Lung (tissue), 12 donors: ENCODE measurements around the gene PDGFRA. TPM values are rescaled to one million over a fixed set of nuclear protein-coding genes. Genes with fewer than 3 reads are reported as not detected.
A peak's percentile ranks its signal among the peaks of the same experiment; 100 is the strongest.

ENCODE experiments used
- ATAC-seq: fragments of 200-7000 bp; cut with Tn5 transposase; one replicate; pipeline ENCODE4 v1.9.1; 2020; ENCODE audit warnings: moderate number of reproducible peaks; ENCODE audit not compliant: insufficient read depth, low FRiP score
- DNase-seq, 3 donors: peaks; one replicate each; pipeline ENCODE4 v3.0.0-alpha.2; 2013 to 2017
- H3K27ac ChIP-seq, 2 donors: one replicate each; pipeline ENCODE4 v1.5.1; 2013; ENCODE audit warnings: mild to moderate bottlenecking in 2 of 2, moderate library complexity in 2 of 2, control low read depth in 1 of 2, inconsistent platforms in 1 of 2, low read depth in 1 of 2, low read length in 1 of 2
- H3K27me3 ChIP-seq, 3 donors: one replicate each; pipeline ENCODE4 v1.5.1; 2013; ENCODE audit warnings: low read length in 2 of 3; ENCODE audit not compliant: control insufficient read depth in 3 of 3, insufficient read depth in 3 of 3
- H3K36me3 ChIP-seq, 4 donors: one replicate each; pipeline ENCODE4 v1.5.1; 2013; ENCODE audit warnings: low read length in 4 of 4, mild to moderate bottlenecking in 1 of 4, moderate library complexity in 1 of 4; ENCODE audit not compliant: control insufficient read depth in 4 of 4, insufficient read depth in 4 of 4
- H3K4me1 ChIP-seq, 5 donors: one replicate each; pipeline ENCODE4 v1.5.1; 2013; ENCODE audit warnings: low read length in 5 of 5, mild to moderate bottlenecking in 2 of 5, moderate library complexity in 1 of 5; ENCODE audit not compliant: control insufficient read depth in 5 of 5, insufficient read depth in 5 of 5
- H3K4me3 ChIP-seq: one replicate; pipeline ENCODE4 v1.5.1; 2013; ENCODE audit warnings: mild to moderate bottlenecking, control low read depth, moderate library complexity
- H3K9ac ChIP-seq, 2 donors: one replicate each; pipeline ENCODE4 v1.5.1; 2013; ENCODE audit warnings: low read length in 2 of 2, control low read depth in 1 of 2; ENCODE audit not compliant: insufficient read depth in 1 of 2
- H3K9me3 ChIP-seq, 4 donors: one replicate each; pipeline ENCODE4 v1.5.1; 2013; ENCODE audit warnings: low read length in 3 of 4, mild to moderate bottlenecking in 1 of 4, moderate library complexity in 1 of 4; ENCODE audit not compliant: control insufficient read depth in 4 of 4, insufficient read depth in 3 of 4
- WGBS, 2 donors: extraction: QIAGEN DNeasy Blood & Tissue Kit; methylation state at CpG; one replicate each; pipeline ENCODE4 v1.1.7; 2013; 5-methylcytosine and 5-hydroxymethylcytosine counted together
- polyA plus RNA-seq, 2 donors: library from polyadenylated mRNA; stranded (reverse); fragments of 200-250 nt; gene quantifications; one replicate each; pipeline ENCODE4 v1.2.1, GENCODE V29; 2013
- total RNA-seq, 2 donors: library from RNA; depleted of rRNA in 1 of 2; stranded (reverse); fragments of >200 nt in 1 of 2; gene quantifications; one replicate each; pipeline ENCODE4 v1.2.1, GENCODE V29; 2014 to 2021
- TF ChIP-seq, protein P1 (sequence below): IDR thresholded peaks from 2 replicates; pipeline ENCODE4 v1.5.1; 2012; ENCODE audit warnings: mild to moderate bottlenecking; ENCODE audit errors: control extremely low read depth, extremely low read depth
- donor health status: control.
- donor health status: control.
- donor health status: Bipolar disorder and iron deficiency.
- donor health status: healthy.
- donor health status: DM: yes; HTN: yes; CAD: no.

The PDGFRA gene
- total and polyA plus RNA-seq, 4 donors = 8.1 to 151 (median 65.6) TPM

DNA sequence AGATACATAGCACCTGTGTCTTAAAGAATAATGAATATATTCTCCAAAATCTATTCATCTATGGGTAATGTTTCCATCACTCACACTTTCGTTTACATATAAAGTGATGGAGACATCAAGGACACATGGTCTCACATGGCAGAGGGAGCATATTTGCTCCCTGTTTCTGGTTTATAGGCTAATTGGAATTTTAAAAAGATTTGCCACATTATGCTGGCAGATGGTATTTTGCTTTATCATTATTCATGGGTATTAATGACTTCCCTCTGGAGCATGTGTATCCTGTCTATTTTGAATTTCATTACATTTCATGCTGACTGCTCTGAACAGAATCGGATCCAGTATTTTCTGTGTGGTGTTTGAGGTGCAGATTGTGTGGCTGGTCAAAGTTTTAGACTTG lies 79.0 kb downstream of the PDGFRA start:
- Histone ChIP-seq H3K9ac (no peak overlapping the region), H3K36me3 (no peaks in the 10 kb centered on the region), H3K4me1 (no peaks in the 10 kb centered on the region), H3K4me3 (no peak overlapping the region), H3K9me3 (no peaks in the 10 kb centered on the region), H3K27ac (no peak overlapping the region), H3K27me3 (peaks cover 0 to 2% (median 0%) of the 10 kb centered on the region in 3 donors)
- TF ChIP-seq, protein P1, sequence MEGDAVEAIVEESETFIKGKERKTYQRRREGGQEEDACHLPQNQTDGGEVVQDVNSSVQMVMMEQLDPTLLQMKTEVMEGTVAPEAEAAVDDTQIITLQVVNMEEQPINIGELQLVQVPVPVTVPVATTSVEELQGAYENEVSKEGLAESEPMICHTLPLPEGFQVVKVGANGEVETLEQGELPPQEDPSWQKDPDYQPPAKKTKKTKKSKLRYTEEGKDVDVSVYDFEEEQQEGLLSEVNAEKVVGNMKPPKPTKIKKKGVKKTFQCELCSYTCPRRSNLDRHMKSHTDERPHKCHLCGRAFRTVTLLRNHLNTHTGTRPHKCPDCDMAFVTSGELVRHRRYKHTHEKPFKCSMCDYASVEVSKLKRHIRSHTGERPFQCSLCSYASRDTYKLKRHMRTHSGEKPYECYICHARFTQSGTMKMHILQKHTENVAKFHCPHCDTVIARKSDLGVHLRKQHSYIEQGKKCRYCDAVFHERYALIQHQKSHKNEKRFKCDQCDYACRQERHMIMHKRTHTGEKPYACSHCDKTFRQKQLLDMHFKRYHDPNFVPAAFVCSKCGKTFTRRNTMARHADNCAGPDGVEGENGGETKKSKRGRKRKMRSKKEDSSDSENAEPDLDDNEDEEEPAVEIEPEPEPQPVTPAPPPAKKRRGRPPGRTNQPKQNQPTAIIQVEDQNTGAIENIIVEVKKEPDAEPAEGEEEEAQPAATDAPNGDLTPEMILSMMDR = no peak
- WGBS, 2 donors = 55 to 69% methylated on average over 2 of the region's 2 CpGs
- DNase-seq (no peak), ATAC-seq (no peak)

DNA sequence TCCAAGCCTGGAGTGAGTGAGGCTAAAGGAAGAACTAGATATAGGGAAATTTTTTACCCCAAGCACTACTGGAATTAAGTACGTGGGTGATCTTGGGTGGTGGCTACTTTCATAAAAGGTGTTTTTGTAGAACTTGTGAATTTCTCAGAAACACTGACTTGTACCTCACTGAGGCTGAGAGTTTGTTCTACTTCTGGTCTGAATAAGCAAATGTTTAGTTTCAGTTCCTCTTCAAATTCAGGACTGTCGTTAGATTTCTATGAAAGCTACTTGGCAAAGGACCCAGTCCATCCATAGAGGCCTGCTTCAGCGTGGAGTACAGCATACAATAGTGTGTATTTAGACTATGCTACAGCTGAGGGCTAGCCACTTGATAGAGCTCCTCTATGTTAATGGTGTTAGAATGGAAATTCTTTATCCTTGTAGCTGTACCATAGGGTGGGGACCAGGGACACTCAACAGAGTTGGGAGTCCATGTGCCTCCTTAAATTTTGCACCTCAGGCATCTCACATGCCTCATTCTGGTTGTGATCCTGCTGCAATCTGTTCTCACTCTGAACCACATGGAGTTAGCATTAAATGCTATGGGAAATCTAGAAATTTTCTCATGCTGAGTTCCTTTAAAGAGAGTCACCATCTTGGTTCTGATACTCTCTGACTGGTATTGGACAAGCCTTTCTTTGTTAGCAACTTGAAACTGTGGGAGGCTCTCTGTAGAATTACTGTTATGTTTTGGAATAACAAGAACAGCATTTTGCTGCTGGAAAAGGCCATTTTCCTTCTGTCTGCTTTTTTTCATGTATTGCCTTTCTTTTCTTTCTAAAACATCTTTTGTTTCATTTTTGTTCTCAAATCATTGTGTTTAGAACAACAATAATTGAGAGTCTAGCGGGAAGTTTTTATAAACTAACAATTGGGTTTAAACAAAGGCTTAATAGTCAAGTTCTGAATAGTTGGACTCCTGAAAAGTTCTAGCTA lies 86.8 kb downstream of the PDGFRA start:
- no peak overlapping the region for H3K9ac ChIP-seq
- peaks cover 0 to 6% (median 0%) of the 10 kb centered on the region in 5 donors for H3K4me1 ChIP-seq
- ATAC-seq = no peak
- H3K9me3 ChIP-seq = no peaks in the 10 kb centered on the region
- DNase-seq = peak; percentile 22 to 81 (median 50)
- H3K27me3 ChIP-seq = peaks cover 0 to 2% (median 0%) of the 10 kb centered on the region in 3 donors
- TF ChIP-seq, protein P1 = no peak
- no peak overlapping the region for H3K4me3 ChIP-seq
- H3K27ac ChIP-seq = no peak overlapping the region
- no peaks in the 10 kb centered on the region for H3K36me3 ChIP-seq
- WGBS, 2 donors = 40 to 44% methylated on average over 4 of the region's 4 CpGs

DNA sequence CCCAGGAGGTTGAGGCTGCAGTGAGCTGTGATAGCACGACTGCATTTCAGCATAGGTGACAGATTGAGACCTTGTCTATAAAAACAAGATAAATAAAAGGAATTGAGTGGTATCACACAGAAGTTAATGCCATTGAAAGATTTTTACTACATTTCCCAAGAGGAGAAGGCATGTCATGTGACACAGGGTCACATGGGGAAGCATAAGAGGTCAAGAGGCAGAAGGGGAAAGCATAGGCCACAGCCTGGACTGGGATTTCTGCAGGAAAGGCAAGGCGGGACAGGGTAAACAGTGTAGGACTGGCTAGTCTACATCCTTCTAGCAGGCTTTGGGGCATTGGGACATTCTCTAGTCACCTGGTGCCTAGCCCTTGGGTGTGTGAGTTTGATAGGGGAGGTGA lies 88.6 kb downstream of the PDGFRA start:
- Histone ChIP-seq H3K27me3 (no peaks in the 10 kb centered on the region), H3K36me3 (no peaks in the 10 kb centered on the region), H3K27ac (no peak overlapping the region), H3K4me1 (peaks cover 0 to 6% (median 0%) of the 10 kb centered on the region in 5 donors), H3K9me3 (no peaks in the 10 kb centered on the region), H3K4me3 (no peak overlapping the region), H3K9ac (no peak overlapping the region)
- DNase-seq (no peak), ATAC-seq (no peak)
- WGBS, 2 donors = 72 to 93% methylated on average over 2 of the region's 2 CpGs
- TF ChIP-seq, protein P1 = no peak
